ENCODE measurements around the gene TSPEAR. TPM values are rescaled to one million over a fixed set of nuclear protein-coding genes. Genes with fewer than 3 reads are reported as not detected.
"Not testable (repeated sequence)": the region's sequence is repeated elsewhere in the genome, so short reads cannot be mapped to it uniquely, and the experiment has no call there.

Gene TSPEAR
- total RNA-seq, 2 donors from 2014 or later = 1.5 to 6.0 TPM

- WGBS, 2 experiments (ENCODE audit: insufficient coverage in 1 of 2, insufficient read length in 1 of 2) = 90 to 94% methylated on average over 5 to 7 of the region's 10 CpGs
Observed at GRCh38 chr21:44576025-44576420, 135.3 kb downstream of the TSPEAR start.

DNA sequence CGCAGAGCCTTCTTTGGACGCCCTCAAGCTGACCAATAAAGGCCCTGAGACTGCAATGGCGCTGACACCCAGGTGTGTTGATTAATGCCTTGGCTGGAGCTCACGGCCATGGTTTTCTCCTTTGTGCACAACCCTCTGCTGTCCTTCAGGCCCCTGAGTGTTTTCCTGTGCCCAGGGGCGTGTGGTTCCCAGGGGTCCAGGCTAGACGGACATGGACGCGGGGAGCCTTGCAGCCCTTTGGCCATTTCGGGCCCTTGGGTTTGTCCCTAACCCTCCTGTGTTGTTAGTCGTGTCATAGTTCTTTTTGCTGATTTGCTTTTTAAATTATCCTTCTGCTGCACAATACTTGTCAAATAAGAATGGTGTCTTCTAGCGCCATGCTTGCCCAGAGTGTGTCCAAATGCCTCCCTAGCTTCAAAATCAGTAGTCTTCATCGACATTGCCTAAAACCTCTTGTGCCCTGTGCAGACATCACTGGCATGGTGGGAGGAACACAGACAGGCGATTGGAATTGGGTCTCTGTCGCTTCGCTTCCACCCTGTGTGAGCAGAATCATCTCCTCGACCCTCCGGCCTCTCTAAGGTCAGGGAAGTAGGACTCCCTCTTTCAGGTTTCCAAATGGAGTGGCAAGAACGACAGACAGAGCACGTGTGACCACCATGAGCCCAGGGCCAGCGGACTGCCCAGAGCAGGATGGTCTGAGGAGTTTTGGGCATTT, 135.9 kb downstream of the TSPEAR start:
- Histone ChIP-seq H3K9ac (ENCODE audit: extremely low read depth, low read length, poor library complexity, severe bottlenecking) (no peak overlapping the region), H3K9me3 (ENCODE audit: control insufficient read depth, low read length) (peaks cover 24% of the 10 kb centered on the region), H3K27ac (ENCODE audit: low read depth, low read length) (no peak overlapping the region), H3K4me1 (ENCODE audit: control insufficient read depth, insufficient read depth, low read length) (no peaks in the 10 kb centered on the region), H3K4me3 (ENCODE audit: low read length) (no peak overlapping the region), H3K27me3 (ENCODE audit: control insufficient read depth, insufficient read depth, low read length, poor library complexity, severe bottlenecking) (no peaks in the 10 kb centered on the region), H3K36me3 (ENCODE audit: control insufficient read depth, insufficient read depth, low read length) (no peaks in the 10 kb centered on the region)
- peaks cover 2% of the 10 kb centered on the region for H3K4me1 Mint-ChIP-seq
- WGBS, 2 experiments (ENCODE audit: insufficient coverage in 1 of 2, insufficient read length in 1 of 2) = 92 to 95% methylated on average over 13 to 20 of the region's 20 CpGs
- H3K27ac Mint-ChIP-seq = no peak overlapping the region
- H3K36me3 Mint-ChIP-seq (ENCODE audit: low read depth) = peaks cover 3% of the 10 kb centered on the region
- no peak for DNase-seq
- H3K9me3 Mint-ChIP-seq = peaks cover 42% of the 10 kb centered on the region
- no peak overlapping the region for H3K4me3 Mint-ChIP-seq
- peaks cover 4% of the 10 kb centered on the region for H3K27me3 Mint-ChIP-seq (ENCODE audit: insufficient read depth)
- TF ChIP-seq, protein P1, sequence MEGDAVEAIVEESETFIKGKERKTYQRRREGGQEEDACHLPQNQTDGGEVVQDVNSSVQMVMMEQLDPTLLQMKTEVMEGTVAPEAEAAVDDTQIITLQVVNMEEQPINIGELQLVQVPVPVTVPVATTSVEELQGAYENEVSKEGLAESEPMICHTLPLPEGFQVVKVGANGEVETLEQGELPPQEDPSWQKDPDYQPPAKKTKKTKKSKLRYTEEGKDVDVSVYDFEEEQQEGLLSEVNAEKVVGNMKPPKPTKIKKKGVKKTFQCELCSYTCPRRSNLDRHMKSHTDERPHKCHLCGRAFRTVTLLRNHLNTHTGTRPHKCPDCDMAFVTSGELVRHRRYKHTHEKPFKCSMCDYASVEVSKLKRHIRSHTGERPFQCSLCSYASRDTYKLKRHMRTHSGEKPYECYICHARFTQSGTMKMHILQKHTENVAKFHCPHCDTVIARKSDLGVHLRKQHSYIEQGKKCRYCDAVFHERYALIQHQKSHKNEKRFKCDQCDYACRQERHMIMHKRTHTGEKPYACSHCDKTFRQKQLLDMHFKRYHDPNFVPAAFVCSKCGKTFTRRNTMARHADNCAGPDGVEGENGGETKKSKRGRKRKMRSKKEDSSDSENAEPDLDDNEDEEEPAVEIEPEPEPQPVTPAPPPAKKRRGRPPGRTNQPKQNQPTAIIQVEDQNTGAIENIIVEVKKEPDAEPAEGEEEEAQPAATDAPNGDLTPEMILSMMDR (conservative IDR thresholded peaks at IDR 0.05) = no peak

More at GRCh38 chr21:44576025-44576420, 135.3 kb downstream of the TSPEAR start:
- no peak overlapping the region for H3K4me3 Mint-ChIP-seq
- H3K9ac ChIP-seq (ENCODE audit: extremely low read depth, low read length, poor library complexity, severe bottlenecking) = no peak overlapping the region
- peaks cover 3% of the 10 kb centered on the region for H3K36me3 Mint-ChIP-seq (ENCODE audit: low read depth)
- DNase-seq = no peak
- H3K27me3 ChIP-seq (ENCODE audit: control insufficient read depth, insufficient read depth, low read length, poor library complexity, severe bottlenecking) = no peaks in the 10 kb centered on the region
- H3K9me3 Mint-ChIP-seq = peaks cover 37% of the 10 kb centered on the region
- peaks cover 2% of the 10 kb centered on the region for H3K4me1 Mint-ChIP-seq
- peaks cover 6% of the 10 kb centered on the region for H3K27me3 Mint-ChIP-seq (ENCODE audit: insufficient read depth)
- TF ChIP-seq, protein P1 (conservative IDR thresholded peaks at IDR 0.05) = no peak
- H3K4me1 ChIP-seq (ENCODE audit: control insufficient read depth, insufficient read depth, low read length) = no peaks in the 10 kb centered on the region
- no peak overlapping the region for H3K4me3 ChIP-seq (ENCODE audit: low read length)
- peaks cover 19% of the 10 kb centered on the region for H3K9me3 ChIP-seq (ENCODE audit: control insufficient read depth, low read length)
- H3K27ac Mint-ChIP-seq = no peak overlapping the region
- H3K27ac ChIP-seq (ENCODE audit: low read depth, low read length) = no peak overlapping the region
- H3K36me3 ChIP-seq (ENCODE audit: control insufficient read depth, insufficient read depth, low read length) = no peaks in the 10 kb centered on the region

DNA sequence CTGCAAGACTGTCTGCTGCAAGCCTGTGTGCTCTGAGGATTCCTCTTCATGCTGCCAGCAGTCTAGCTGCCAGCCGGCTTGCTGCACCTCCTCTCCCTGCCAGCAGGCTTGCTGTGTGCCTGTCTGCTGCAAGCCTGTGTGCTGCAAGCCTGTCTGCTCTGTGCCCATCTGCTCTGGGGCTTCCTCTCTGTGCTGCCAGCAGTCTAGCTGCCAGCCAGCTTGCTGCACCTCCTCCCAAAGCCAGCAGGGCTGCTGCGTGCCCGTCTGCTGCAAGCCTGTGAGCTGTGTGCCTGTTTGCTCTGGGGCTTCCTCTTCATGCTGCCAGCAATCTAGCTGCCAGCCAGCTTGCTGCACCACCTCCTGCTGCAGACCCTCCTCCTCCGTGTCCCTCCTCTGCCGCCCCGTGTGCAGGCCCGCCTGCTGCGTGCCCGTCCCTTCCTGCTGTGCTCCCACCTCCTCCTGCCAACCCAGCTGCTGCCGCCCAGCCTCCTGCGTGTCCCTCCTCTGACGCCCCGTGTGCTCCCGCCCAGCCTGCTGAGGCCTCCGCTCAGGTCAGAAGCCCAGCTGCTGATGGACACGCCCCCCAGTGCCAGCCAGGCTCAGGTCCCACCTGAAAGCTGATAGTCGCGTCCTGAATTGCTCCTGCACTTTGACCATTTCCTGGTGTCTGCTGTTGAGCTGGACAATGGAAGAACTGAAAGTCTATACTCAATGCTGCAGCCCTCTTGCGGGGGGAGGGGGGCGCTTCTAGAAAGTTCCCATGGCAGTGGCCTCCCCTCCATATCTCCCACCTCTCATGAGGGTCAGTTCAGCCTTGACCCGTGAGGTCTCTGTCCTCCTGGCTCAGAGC, 136.7 kb downstream of the TSPEAR start:
- H3K9me3 Mint-ChIP-seq = peaks cover 45% of the 10 kb centered on the region
- H3K27me3 Mint-ChIP-seq (ENCODE audit: insufficient read depth) = peaks cover 2% of the 10 kb centered on the region
- H3K4me3 Mint-ChIP-seq = no peak overlapping the region
- peaks cover 3% of the 10 kb centered on the region for H3K36me3 Mint-ChIP-seq (ENCODE audit: low read depth)
- TF ChIP-seq, protein P1 (conservative IDR thresholded peaks at IDR 0.05) = no peak
- Histone ChIP-seq H3K4me3 (ENCODE audit: low read length) (no peak overlapping the region), H3K4me1 (ENCODE audit: control insufficient read depth, insufficient read depth, low read length) (no peaks in the 10 kb centered on the region), H3K9ac (ENCODE audit: extremely low read depth, low read length, poor library complexity, severe bottlenecking) (no peak overlapping the region), H3K27ac (ENCODE audit: low read depth, low read length) (no peak overlapping the region), H3K27me3 (ENCODE audit: control insufficient read depth, insufficient read depth, low read length, poor library complexity, severe bottlenecking) (no peaks in the 10 kb centered on the region), H3K36me3 (ENCODE audit: control insufficient read depth, insufficient read depth, low read length) (no peaks in the 10 kb centered on the region), H3K9me3 (ENCODE audit: control insufficient read depth, low read length) (peaks cover 25% of the 10 kb centered on the region)
- DNase-seq = no peak
- WGBS, 2 experiments (ENCODE audit: insufficient coverage in 1 of 2, insufficient read length in 1 of 2) = 71 to 82% methylated on average over 16 to 21 of the region's 21 CpGs
- no peak overlapping the region for H3K27ac Mint-ChIP-seq
- H3K4me1 Mint-ChIP-seq = peaks cover 2% of the 10 kb centered on the region

DNA sequence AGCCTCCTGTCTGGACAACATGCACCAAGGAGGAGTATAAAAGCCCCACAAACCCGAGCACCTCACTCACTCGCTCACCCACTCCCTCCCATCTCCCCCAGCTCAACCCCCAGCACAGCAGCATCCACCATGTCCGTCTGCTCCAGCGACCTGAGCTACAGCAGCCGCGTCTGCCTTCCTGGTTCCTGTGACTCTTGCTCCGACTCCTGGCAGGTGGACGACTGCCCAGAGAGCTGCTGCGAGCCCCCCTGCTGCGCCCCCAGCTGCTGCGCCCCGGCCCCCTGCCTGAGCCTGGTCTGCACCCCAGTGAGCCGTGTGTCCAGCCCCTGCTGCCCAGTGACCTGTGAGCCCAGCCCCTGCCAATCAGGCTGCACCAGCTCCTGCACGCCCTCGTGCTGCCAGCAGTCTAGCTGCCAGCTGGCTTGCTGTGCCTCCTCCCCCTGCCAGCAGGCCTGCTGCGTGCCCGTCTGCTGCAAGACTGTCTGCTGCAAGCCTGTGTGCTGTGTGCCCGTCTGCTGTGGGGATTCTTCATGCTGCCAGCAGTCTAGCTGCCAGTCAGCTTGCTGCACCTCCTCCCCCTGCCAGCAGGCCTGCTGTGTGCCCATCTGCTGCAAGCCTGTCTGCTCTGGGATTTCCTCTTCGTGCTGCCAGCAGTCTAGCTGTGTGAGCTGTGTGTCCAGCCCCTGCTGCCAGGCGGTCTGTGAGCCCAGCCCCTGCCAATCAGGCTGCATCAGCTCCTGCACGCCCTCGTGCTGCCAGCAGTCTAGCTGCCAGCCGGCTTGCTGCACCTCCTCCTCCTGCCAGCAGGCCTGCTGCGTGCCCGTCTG, 137.5 kb downstream of the TSPEAR start, which contains the start of gene KRTAP10-4:
Gene KRTAP10-4 (plus strand): TSS at position 100 of the 827 bp plus-strand sequence. CDS start 30 bp downstream, at position 130.
- peaks cover 25% of the 10 kb centered on the region for H3K9me3 ChIP-seq (ENCODE audit: control insufficient read depth, low read length)
- H3K36me3 Mint-ChIP-seq (ENCODE audit: low read depth); H3K27me3 Mint-ChIP-seq (ENCODE audit: insufficient read depth); H3K4me3 Mint-ChIP-seq; H3K9ac ChIP-seq (ENCODE audit: extremely low read depth, low read length, poor library complexity, severe bottlenecking); H3K27ac ChIP-seq (ENCODE audit: low read depth, low read length); H3K36me3 ChIP-seq (ENCODE audit: control insufficient read depth, insufficient read depth, low read length); DNase-seq; H3K27me3 ChIP-seq (ENCODE audit: control insufficient read depth, insufficient read depth, low read length, poor library complexity, severe bottlenecking); H3K4me1 Mint-ChIP-seq; H3K4me1 ChIP-seq (ENCODE audit: control insufficient read depth, insufficient read depth, low read length); H3K27ac Mint-ChIP-seq; H3K4me3 ChIP-seq (ENCODE audit: low read length): not testable (repeated sequence)
- peaks cover 45% of the 10 kb centered on the region for H3K9me3 Mint-ChIP-seq
- WGBS, 2 experiments (ENCODE audit: insufficient coverage in 1 of 2, insufficient read length in 1 of 2) = 86 to 89% methylated on average over 3 to 21 of the region's 25 CpGs

All from endodermal cell (in vitro differentiated cells).